G401 (cell line): Measurements from ENCODE around the gene ZDHHC5. TPM values are rescaled to one million over a fixed set of nuclear protein-coding genes. Genes with fewer than 3 reads are reported as not detected.

Experiments used
- DNase-seq: peaks from one replicate; pipeline ENCODE4 v3.0.0-alpha.2; 2015; ENCODE audit warnings: low spot score
- in situ Hi-C: cut with HindIII; loops from 2 replicates; pipeline ENCODE4 v1.10.0; 2016; ENCODE audit warnings: low sequenced_read_pairs, mixed read lengths
- total RNA-seq: library from RNA; depleted of rRNA; stranded (reverse); fragments of >200 nt; shearing (Covaris generic); gene quantifications from 2 replicates; pipeline ENCODE4 v1.2.3, GENCODE V29; 2014; rRNA removed

Gene ZDHHC5, protein sequence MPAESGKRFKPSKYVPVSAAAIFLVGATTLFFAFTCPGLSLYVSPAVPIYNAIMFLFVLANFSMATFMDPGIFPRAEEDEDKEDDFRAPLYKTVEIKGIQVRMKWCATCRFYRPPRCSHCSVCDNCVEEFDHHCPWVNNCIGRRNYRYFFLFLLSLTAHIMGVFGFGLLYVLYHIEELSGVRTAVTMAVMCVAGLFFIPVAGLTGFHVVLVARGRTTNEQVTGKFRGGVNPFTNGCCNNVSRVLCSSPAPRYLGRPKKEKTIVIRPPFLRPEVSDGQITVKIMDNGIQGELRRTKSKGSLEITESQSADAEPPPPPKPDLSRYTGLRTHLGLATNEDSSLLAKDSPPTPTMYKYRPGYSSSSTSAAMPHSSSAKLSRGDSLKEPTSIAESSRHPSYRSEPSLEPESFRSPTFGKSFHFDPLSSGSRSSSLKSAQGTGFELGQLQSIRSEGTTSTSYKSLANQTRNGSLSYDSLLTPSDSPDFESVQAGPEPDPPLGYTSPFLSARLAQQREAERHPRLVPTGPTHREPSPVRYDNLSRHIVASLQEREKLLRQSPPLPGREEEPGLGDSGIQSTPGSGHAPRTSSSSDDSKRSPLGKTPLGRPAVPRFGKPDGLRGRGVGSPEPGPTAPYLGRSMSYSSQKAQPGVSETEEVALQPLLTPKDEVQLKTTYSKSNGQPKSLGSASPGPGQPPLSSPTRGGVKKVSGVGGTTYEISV
- total RNA-seq, result 46.5 and 49.0 TPM in 2 replicates

DNA sequence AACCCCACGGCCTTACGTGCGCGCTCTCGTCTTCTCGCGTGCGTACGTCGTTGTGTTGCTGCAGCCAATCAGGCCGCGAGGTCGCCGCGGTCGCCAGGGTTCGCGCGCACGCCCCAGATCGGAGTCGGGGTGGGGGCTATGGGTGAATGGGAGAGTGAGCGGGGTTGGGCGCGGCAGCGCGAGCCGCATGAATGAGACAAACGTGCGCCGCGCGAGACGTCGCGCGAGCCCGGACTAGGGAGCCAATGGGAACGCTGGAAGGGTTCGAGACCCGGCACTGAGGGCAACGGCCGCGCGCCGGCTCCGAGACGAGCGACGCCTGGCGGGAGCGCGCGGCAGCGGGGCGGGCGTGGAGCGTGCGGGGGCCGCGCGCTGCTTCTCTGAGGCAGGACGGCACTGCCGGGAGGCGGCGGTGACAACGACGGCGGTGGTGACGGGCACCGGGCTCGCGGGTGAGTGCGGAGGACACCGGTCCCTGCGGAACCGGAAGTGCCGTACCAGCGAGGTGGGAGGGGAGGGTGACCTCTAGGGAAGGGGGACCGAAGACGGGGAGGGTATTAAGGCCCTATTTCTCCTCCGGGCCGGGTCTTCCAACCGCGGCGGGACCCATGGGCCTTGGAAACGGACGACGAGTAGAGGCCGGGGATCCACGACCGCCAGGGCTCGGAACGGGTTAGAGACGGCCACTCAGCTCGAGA is at the start of gene ZDHHC5:
TSS of gene ZDHHC5 (plus strand) at position 379 of the 698 bp plus-strand sequence. CDS start 4,977 bp downstream, outside the sequence.
- in situ Hi-C loops, result no loop called here

DNA sequence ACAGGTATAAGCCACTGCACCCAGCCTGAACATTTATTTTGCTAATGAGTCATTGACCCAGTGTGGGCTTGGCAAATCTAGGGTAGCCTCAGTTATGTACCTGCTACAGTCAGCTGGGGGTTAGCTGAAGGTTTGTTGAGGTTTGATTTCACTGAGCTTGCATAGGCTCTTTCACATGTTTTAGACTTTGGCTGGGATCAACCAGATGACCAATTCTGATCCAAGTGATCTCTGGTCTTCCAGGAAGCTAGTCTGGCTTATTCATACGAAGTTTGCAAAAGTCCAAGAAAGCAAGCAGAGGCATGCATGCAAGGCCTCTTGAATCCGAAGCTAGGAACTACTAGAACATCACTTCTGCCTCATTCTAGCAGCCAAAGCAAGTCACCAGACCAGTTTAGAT is 49.5 kb upstream of the ZDHHC5 start:
- in situ Hi-C loops, result no loop called here
- DNase-seq, result no peak

More for the DNA sequence above, at the start of gene ZDHHC5:
- peak; percentile 99 for DNase-seq

DNA sequence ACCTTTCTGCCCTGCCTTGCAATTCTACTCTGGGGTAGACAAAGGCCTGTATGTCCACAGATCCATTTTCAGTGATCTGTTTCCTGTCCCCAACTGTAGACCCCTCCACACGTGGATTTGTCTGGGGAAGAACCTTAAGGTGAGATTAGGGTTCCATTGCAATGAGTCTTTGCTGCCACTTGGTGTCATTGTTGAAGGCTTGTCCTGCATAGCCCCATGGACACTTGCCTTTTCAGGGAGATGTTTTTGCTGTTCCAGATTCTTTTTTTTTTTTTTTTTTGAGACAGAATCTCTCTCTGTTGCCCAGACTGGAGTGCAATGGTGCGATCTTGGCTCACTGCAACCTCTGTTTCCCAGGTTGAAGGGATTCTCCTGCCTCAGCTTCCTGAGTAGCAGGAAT is 48.6 kb upstream of the ZDHHC5 start:
- in situ Hi-C loops, result no loop called here
- DNase-seq, result no peak

DNA sequence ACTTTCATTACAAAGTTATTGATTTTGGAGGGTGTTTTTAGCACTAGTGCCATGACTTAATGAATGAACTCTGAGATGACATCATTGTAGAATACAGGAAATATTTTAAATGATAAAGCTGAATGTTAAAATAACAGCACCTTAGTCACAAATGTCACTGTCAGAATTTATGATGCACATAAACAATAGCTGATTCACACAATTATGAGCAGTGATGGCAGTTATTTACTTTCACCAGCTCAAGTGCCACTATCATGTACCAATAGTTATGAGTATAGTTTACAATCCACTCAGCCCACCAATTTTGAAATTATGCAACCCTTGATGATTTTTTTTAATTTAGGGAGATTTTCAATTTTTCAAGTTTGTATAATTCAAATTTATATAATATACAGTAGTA is 47.4 kb upstream of the ZDHHC5 start:
- no peak for DNase-seq
- in situ Hi-C loops, result no loop called here

DNA sequence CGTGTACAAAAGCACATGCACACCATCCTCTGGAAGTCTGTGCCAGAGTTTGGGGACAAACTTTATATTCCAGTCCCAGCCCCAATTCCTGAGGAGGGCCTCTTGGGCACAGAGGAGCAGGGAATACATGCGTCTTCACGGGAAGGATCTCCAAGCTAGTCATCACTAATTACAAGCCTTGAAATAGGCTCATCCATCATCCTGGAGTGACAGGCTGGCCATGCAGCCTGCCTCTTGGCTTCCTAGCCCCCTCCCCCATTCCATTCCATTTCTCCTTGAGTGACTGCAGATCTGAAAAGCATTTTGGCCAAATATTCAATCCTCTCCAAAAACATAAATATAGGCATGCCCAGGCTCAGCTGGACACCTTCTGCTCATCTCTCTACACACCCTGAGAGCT is 45.7 kb upstream of the ZDHHC5 start:
- DNase-seq, result no peak
- in situ Hi-C loops, result no loop called here

DNA sequence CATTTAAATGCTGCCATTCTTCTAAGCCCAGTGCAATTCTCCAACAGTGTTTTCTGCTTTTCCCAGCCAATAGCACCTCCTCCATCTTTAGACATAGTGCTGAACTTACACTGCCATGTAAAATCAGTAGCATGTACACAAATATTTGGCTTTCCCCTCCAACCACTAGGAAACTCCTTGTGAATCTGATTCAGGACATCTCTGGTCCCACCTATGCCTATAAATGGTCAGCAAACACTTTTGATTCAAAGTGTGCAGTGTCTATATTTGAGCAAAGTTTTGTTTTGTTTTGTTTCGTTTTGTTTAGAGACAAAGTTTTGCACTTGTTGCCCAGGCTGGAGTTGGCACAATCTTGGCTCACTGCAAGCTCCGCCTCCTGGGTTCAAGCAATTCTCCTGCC is 43.0 kb upstream of the ZDHHC5 start:
- in situ Hi-C loops, result no loop called here
- no peak for DNase-seq

DNA sequence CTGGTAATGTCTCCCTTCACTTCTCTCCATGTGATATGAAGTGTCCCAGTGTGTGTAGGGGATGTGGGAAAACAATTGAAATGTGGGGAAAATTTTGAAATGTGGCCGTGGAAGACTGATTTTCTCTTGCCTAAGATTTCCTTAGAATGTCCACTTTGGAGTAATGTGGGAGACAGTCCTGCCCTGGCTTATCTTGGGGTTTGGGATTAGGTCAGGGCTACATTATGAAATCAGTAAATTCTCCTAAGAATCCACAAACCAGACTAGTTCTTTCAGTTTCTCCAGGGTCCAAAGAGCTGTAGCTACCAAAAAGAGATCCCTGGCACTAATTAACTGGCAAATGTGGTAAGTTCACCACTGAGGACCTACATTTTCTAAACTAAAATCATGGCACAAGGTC is 41.0 kb upstream of the ZDHHC5 start:
- DNase-seq, result no peak
- in situ Hi-C loops, result no loop called here

DNA sequence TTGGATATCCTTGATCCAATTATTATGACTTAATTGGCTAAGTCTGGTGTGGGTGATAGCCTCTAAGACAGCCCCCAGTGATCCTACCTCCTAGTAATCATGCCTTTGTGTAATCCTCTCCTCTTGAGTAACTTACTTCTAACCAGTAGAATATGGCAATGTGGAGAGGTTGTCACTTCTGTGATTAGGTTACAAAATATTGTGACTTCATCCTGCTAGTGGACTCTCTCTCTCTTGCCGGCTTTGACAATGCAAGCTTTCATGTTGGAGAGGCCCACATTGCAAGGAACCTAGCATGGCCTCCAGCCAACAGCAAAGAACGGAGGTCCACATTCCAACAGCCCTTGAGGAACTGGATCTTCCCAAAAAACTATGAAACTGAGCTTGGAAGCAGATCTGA is 37.7 kb upstream of the ZDHHC5 start:
- in situ Hi-C loops, result no loop called here
- DNase-seq, result no peak

DNA sequence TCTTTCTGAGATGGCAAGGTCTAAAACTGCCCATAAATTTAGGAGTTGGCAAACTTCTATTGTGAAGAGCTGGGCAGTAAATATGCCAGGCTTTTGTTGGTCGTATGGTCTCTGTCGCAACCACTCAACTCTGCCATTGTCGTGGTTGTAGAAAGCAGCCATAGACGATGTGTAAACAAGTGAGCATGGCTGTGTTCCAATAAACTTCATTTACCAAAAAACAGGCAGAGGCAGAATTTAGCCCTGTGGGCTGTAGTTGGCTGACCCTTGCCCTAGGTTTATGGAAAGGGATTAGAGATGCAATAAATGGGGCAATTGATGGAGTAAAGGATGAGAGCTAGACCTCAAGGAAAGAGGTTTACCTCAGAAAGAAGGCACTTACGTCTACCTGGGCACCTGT is 35.8 kb upstream of the ZDHHC5 start:
- in situ Hi-C loops, result no loop called here
- DNase-seq, result no peak

DNA sequence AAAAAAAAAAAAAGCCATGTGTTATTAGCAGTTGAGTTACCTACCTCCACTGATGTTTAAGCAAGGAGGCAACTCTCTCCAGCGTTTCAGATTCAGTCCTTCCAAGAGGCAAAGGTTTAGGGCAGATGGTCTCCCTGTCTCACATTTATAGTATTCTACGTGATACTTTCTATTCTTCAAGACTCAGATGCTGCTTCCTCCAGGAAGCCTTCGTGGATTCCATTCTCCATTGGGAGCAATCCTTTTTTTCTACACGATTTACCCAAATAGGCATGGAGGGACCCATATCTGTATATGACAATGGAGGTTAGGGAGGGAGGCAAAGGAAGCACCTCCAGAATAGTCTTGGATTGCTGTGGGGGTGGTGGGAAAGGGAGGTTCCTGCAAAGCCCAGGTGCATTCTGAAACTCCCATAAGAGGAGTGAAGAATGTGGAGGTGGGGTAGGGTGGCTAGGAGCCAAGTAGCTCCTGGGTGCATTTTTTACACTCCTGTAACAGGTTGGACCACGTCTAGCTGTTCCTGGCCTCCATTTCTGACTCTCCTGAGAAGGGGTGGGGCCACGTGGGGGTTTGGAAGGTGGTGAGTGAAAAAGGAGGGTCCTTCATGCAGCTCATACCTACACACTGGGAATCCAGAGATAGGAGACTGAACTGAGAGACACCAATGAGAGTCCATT is 34.4 kb upstream of the ZDHHC5 start:
- in situ Hi-C loops, result no loop called here

DNA sequence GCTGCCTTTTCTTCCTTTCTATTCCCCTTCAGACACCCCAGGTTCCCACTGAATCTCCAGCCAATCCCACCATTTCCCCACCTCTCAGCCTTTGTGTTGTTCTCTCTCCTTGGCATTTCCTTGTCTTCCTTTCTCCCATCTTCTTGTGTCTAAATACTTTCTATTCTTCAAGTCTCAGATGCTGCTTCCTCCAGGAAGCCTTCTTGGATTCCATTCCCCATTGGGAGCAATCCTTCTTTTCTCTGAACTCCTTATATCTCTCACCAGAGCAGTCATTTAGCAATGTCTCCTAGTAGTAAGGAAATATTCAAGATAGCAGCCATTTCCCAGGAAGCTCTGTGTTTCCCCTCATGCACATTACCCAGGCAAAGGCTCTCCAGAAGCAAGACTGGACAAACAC is 33.6 kb upstream of the ZDHHC5 start:
- in situ Hi-C loops, result no loop called here
- DNase-seq, result no peak

More for the DNA sequence above, 34.4 kb upstream of the ZDHHC5 start:
- DNase-seq, result no peak

DNA sequence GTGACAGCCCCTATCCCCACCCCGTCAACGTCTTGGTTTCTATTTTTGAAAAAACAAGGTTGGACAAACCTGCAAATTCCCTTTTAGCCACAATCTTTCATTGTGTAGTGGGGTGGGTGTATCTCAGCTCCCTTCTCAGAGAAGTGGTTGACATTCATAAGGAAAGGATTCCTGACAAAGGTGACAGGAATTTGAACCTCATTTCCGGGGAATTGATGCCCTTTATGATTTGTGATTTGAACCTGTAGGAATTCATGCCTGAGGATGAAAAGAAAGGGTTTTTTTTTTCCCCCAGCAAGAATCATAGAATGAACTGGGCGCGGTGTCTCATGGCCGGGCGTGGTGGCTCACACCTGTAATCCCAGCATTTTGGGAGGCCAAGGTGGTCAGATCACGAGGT is 32.7 kb upstream of the ZDHHC5 start:
- in situ Hi-C loops, result no loop called here
- no peak for DNase-seq

DNA sequence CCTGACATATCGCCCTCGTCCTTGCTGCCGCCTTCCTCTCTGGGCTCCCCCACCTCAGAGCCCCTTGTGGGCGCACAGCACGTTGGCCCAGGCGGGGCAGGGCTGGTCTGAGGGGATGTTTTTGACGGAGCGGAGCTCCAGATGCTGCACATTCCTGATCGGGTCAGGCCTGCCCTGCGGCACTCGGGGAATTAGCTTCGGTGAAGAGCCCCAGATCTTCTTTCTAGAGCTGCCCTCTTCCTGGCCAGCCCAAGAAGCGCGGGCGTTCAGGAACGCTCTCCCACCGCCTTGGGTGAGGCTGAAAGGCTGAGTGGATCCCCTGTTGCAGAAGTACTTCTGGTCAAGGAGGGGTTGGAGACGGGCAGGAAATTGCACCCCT is 30.3 kb upstream of the ZDHHC5 start:
- DNase-seq, result no peak
- in situ Hi-C loops, result no loop called here

DNA sequence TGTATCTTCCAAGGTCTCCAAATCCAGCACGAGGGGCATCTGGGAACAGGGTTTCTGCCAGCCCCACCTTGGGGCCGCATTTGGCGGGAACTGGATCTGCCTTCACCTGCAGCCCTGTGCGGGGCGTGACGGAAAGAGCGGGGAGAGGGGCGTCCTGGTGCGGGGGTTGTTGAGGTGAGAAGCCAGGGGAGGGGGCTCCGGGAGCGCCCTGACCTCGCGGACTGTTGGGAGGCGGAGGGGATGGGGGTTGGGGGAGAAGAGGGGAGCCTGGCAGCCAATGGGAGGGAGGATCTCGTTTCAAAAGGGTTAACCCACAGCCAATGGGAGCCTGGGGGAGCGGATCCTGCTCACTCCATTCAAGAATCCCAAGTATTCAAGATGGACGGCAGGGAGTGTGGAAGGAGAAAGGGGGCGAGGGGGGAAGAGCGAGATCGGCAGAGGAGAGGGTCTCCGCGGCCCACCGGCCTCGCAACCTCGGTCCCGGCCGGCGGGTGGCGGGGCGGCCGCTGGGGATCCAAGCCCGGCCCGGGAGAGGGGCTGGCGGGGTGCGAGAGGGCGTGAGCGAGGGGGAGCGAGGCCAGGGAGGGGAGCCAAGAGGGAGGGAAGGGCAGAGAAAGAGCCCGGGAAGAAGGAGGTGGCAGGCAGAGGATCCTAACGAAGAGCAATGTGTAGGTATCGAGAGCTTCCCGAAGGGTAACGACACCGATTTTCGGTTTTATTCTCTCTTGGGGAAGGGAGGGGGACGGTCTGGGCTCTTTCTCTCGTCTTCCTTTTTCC is 29.7 kb upstream of the ZDHHC5 start:
- DNase-seq, result peak; percentile 96

DNA sequence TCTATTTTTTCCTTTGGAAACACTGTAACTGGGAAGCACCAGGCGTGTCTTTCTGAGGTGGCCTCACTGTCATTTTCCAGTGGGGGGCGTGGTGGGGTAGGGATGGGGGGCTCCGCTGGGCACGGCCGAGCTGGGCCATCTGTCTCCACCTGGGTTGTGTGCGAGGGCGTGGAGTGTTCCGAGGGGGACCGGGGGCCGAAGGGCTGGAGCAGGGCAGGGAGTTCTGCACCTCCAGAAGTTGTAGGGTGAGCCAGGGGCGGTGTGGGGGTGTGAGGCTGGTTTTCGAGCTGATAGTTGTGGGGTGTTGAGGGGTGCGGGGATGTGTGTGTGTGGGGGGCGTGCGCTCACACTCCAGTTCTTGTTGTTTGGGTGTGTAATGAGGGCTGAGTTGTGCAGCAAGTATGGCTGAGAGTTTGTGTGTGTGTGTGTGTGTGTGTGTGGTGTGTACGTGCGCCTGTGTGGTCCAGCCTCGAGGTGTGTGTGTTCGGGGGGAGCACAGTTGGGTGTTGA is 29.0 kb upstream of the ZDHHC5 start:
- no peak for DNase-seq
- in situ Hi-C loops, result no loop called here

More for the DNA sequence above, 29.7 kb upstream of the ZDHHC5 start:
- in situ Hi-C loops, result no loop called here

DNA sequence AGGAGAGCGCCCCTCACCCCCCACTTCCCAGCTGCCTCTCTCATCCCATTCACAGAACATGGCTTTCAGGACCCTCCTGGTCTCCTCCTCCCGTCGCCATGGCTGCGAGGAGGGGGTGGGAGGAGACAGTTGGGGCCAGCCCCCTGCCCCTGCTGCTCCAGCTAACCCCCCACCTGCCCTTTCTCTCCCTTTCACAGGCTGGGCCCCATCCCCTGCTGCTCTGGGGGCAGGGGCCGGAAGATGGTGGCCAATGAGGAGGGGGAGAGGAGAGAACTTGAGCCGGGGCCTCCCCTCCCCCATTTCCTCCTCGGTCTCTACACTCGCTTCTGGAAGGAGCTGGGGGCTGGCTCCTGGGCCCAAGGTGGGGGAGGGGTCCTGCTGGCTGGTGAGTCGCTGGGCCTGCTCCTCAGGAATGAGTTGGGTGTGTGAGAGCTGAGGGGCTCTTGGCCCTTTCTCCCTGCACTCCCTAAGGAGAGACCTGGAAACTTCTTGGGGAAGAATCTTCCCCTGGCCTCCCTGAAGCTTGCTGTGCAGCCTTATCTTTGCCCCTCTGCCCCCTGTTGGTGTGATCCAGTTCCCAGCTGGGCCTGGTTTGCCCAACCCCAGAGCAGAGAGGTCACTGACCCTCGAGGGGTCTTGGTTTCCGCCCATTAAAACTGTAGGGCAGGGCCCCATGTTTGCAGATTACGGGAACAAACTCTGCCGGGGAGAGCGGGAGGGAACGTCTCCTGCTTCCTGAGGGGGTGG is 28.4 kb upstream of the ZDHHC5 start:
- peak; percentile 72 for DNase-seq
- in situ Hi-C loops, result no loop called here

DNA sequence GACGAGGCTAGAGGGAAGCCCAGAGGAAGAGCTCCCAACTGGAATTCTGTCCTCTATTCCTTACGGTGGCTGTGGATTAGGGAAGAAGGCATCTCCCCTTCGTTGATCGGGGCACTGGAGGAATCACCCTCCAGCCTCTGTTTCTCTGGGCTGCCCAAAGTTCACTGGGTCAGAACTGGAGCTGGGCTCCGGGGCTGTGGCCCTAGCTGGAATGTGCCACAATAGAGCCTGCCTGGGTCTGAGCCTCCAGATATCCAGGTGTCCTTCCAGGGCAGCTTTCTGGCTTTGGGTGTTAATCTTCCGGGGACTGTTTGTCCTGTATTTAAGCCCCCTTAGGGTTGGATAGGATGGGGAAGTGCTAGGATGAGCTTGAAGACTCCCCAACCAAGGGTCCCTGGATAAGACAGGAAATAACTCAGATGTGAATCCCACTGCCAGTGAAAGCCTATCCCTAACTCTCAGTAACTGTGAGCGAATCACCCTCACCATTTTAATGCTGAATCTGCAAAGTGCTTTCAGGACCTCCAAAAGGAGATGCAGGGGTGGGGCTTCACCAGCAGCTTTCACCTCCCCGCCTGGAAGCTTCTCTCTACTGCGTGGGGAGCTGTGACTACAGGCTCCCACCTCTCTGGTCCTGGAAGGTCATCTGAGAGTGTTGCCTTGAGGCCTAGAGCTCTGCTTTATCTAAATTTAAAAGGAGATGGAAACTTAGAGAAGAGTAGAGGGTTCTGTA is 27.7 kb upstream of the ZDHHC5 start:
- in situ Hi-C loops, result no loop called here
- no peak for DNase-seq
